GM21529 (cell line): ENCODE data around the gene NHERF2.
A peak's percentile ranks its signal among the peaks of the same experiment; 100 is the strongest.
"Not testable (repeated sequence)": the region's sequence is repeated elsewhere in the genome, so short reads cannot be mapped to it uniquely, and the experiment has no call there.

Source experiments
- ATAC-seq: cut with Tn5 transposase; IDR thresholded peaks from one replicate; pipeline ENCODE4 v1.9.1; 2021; ENCODE audit not compliant: unreplicated experiment

The NHERF2 gene

GRCh38 chr16:2005646-2006045, 21.1 kb upstream of the NHERF2 start:
- no peak for ATAC-seq

DNA sequence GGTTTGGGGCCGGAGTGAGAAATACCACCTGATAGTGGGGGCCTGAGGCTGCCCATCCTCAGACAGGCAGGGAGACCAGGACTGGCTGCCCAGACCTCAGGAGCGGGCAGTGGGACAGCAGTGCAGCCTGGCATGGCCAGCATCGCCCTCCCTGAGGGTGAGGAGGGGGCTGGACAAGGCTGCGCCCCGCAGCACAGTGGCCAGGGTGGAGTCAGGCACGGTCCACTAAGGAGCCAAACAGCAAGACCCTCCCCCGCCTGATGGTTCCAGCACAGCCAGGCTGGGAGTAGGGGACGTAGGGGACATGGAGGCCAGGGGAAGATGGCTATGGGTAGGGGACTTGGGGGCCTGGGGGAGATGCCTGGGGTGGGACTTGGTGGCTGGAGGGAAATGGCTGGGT, 20.4 kb upstream of the NHERF2 start:
- ATAC-seq = no peak

DNA sequence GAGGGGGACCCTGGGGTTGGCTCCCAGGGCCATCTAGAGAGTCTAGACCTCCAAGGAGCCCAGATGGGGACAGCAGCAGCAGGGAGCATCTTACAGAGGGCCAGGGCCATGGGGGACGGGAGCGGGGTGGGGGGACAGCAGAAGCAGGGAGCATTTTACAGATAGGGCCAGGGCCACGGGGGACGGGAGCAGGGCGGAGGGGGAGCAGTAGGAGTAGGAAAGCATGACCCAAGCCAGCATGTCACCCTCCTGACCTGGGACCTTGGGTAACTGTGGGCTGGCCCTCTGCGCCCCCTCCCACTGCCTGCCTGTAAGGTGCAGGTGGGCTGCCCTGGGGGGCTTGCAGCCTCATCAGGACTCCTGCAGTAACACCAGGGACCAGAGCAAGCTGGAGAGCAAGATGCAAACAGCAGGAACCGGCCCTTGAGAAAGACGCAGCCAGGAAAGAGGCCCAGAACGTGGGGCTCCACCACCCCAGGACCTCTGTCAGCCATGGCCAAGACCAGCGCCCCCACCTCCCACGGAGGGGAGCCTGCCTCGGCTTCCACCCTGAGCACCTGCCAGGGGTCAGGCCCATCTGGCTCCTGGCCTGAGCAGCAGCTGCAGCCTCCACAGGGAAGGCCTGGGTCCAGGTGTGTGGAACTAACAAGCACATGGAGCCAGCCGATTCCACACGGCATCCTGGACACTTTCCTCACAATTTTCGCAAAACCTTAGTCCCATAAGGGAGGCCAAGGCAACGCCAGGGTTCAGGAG, 19.4 kb upstream of the NHERF2 start:
- no peak for ATAC-seq

DNA sequence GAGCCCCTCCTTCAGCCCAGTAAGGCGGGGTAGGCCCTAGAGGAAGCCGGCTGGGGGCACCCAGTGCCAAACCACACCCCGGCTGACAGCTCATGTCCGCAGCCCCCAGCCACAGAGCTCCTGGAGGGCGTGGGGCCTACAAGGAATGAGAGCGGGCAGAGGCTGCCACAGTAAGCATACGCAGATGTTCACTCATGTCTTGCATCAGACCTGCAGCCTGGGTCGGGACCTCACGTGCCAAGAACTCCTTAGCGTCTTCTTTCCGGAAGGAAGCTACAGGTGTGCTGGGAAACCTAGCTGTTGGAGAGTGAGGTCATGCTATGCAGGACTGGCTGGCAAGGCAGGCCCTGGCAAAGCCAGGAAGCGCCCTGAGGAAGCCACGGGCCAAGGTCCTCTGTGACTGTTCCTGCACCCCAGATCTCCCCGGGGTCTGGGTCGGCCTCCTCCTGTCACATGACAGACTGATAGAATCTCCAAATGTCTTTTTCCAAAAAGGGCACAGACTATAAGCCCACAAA, 18.6 kb upstream of the NHERF2 start:
- no peak for ATAC-seq

DNA sequence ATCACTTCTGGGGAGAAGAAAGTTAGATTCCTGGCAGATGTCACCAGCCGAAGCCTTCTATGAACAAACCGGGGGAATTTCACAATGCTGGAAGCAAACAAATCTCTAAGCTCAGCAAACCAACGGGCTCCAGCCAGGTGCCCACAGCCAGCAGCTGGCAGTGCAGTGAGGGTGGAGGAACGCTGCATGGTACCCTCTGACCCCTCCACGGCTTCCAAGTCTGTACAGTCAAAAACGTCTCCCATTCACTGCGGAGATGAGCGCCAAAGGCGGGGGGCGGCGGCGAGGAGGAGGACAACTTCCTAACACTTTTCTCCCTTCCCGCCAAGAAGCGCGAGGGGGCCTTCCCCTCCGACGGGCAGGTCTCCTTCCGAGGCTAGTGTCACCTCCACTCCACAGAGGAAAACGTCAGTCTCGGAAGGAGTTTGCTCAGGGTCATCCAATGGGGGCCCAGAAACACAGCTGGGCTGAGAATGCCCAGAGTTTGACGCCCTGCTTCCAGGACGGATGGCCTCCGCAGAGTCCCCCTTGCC, 18.0 kb upstream of the NHERF2 start:
- ATAC-seq = no peak

DNA sequence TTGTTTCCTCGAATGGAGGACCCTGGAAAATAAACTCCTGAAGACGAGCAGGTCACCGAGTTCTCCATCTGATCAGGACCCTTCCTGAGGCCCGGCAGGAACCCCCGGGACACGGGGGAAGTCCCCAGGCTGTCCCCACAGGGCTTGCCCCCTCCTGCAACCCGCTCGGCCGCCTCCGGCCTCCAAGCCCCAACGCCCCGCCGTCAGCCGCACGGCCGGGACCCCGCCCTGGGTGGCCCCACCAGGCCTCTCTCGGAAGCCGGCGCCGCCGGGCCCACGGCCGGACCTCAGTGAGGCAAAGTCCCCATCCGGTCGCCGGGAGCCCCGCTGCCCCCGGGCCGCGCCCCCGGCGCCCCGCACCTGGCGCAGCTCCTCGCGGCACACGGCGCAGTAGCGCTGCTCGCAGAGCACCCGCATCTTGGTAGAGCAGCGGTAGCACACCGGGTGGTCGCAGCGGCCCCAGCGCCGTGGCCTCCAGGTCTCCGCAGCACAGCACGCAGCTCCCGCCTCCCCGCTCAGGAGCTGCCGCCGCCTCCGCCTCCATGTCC, 17.5 kb upstream of the NHERF2 start:
- peak; percentile 36 for ATAC-seq

DNA sequence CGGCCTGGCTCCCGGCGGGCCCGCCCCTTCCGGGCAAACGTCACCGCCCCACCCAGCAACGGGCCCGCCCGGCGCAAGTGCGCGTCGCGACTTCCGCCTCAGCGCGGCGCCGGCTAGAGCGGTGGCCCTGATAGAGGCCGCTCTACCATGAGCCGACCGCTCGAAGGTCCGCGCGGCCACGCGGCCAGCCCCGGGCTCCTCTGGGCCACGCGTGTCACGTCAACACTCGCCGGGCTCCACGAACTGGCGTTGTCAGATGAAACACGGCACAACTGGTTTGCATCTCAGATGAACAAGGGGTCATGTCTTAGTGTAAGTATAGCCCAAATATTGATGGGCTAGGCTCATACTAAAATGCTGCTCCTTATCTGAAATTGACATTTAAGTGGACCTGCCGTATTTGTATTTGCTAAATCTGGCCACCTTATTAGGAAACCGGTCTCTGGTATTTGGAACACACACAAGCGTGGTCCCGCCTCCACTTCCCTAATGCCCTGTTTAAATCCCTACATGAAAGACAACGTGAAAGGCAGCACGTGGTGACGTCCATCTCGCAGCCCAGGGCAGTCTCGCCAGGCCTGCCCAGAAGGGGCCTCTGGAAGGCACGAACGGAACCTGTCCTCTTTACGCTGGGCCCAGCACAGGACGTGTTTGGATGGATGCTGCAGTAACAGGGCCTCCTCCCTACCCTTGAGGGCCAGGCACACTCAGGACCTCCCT, 16.8 kb upstream of the NHERF2 start, which contains the start of gene ZNF598:
TSS of gene ZNF598 (minus strand) at position 31 of the 720 bp plus-strand sequence.
- peak; percentile 79 for ATAC-seq

DNA sequence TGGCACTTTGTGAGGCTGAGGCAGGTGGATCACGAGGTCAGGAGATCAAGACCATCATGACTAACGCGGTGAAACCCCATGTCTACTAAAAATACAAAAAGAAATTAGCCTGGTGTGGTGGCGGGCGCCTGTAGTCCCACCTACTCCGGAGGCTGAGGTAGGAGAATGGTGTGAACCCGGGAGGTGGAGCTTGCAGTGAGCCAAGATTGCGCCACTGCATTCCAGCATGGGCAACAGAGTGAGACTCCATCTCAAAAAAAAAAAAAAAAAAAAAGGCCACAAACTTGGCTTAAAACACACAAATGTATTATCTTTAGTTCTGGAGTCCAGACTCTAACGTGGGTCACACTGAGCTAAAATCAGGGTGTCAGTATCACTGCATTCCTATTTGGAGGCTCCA, 15.0 kb upstream of the NHERF2 start:
- ATAC-seq = not testable (repeated sequence)

GRCh38 chr16:2013527-2013926, 13.2 kb upstream of the NHERF2 start:
- no peak for ATAC-seq

DNA sequence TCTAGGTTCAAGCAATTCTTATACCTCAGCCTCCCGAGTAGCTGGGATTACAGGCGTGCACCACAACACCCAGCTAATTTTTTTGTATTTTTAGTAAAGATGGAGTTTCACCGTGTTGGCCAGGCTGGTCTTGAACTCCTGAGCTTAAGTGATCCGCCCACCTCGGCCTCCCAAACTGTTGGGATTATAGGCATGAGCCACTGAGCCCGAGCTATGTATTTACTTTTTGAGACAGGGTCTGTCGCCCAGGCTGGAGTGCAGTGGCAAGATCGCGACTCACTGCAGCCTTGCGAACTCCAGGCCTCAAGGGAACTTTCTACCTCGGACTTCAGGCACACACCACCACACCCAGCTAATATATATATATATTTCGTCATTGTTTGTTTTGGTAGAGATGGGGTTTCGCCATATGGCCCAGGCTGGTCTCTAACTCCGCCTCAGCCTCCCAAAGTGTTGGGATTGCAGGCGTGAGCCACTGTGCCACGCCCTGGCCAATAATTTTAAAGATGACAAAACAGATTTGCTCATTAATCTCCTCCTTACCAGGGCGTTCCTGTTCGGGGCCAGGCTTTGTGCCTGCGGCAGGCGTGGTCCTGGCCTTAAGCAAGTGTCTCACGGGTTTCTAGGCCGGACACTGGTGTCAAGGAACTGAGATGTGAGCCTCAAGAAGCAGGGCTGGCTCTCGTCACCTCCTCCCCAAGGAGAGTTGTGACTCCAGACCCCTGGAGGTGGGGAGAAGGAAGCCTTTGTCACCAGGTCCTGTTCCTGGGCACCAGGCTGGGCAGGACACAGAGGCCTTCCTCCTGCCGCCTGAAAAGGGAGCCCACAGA, 11.4 kb upstream of the NHERF2 start:
- no peak for ATAC-seq

- ATAC-seq = no peak
Observed at GRCh38 chr16:2015947-2016208, 10.8 kb upstream of the NHERF2 start.

GRCh38 chr16:2016407-2016922, 10.2 kb upstream of the NHERF2 start:
- no peak for ATAC-seq

GRCh38 chr16:2019518-2019920, 7.2 kb upstream of the NHERF2 start, which contains the start of gene NPW:
Gene NPW, plus strand, starts transcription at chr16:2019785.
- ATAC-seq = no peak

DNA sequence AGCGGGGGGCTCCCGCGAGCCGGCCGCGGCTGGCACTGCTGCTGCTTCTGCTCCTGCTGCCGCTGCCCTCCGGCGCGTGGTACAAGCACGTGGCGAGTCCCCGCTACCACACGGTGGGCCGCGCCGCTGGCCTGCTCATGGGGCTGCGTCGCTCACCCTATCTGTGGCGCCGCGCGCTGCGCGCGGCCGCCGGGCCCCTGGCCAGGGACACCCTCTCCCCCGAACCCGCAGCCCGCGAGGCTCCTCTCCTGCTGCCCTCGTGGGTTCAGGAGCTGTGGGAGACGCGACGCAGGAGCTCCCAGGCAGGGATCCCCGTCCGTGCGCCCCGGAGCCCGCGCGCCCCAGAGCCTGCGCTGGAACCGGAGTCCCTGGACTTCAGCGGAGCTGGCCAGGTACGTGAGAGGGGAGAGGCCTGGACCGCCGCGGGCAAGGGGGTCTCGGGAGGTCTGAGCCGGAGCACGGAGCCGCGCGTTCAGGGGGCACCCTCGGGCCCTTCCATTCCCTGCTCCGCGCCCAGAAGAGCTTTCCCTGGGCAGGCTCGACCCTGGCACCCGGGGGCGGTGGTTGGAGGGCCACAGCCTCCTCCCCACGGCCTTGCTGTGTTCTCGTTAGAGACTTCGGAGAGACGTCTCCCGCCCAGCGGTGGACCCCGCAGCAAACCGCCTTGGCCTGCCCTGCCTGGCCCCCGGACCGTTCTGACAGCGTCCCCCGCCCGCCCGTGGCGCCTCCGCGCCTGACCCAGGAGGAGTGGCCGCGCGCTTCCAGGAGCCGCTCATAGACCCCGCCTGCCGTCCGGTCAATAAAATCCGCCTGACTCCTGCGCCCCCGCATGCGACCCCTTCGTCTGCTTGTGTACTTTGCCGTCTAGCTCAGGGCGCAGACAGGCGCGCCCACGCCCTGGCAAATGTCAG, 6.5 kb upstream of the NHERF2 start:
- no peak for ATAC-seq

GRCh38 chr16:2022723-2023091, 4.0 kb upstream of the NHERF2 start:
- ATAC-seq = peak; percentile 21

GRCh38 chr16:2023092-2024031, 3.3 kb upstream of the NHERF2 start:
- ATAC-seq = peak; percentile 79

GRCh38 chr16:2024032-2024420, 2.7 kb upstream of the NHERF2 start:
- no peak for ATAC-seq

GRCh38 chr16:2025251-2025650, 1.5 kb upstream of the NHERF2 start:
- no peak for ATAC-seq
